Measurements from ENCODE around the gene ZBTB16. TPM values are rescaled to one million over a fixed set of nuclear protein-coding genes. Genes with fewer than 3 reads are reported as not detected.

The ZBTB16 gene
- polyA plus RNA-seq, 1 donor from 2014 or later = 0.45 TPM

DNA sequence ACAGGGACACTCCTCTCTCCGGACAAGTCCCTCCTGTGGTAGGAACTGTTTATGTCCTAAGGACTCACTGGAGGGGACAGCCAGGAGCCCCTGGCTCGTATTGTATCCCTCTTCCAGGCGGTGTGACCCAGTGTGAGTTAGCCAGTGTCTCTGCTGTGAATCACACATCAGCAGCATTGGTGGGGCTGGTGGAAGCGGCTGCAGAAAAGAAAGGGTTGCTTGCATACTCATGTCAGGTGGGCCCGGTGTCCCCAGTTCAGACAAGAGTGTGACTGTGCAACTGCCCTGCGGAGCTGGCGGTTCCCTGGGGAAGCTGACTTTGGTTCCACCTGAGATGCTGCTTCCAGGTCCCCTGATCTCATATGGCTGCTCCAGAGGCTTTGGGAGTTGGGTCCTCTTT, 99.4 kb downstream of the ZBTB16 start:
- no peak overlapping the region for H3K4me3 ChIP-seq (ENCODE audit: low read length)
- no peak overlapping the region for H3K4me2 ChIP-seq (ENCODE audit: low read length)
- H3K36me3 ChIP-seq (ENCODE audit: insufficient read depth, low read length) = no peaks in the 10 kb centered on the region
- H2AFZ ChIP-seq (ENCODE audit: low read depth, low read length) = no peak overlapping the region
- no peaks in the 10 kb centered on the region for H3K9me2 ChIP-seq (ENCODE audit: insufficient read depth, low read length)
- no peak for TF ChIP-seq EP300 (conservative IDR thresholded peaks at IDR 0.05; ENCODE audit: poor library complexity, severe bottlenecking)
- no peak for TF ChIP-seq TAF1 (IDR thresholded peaks at IDR 0.05; ENCODE audit: low read depth)
- TF ChIP-seq, protein P1, sequence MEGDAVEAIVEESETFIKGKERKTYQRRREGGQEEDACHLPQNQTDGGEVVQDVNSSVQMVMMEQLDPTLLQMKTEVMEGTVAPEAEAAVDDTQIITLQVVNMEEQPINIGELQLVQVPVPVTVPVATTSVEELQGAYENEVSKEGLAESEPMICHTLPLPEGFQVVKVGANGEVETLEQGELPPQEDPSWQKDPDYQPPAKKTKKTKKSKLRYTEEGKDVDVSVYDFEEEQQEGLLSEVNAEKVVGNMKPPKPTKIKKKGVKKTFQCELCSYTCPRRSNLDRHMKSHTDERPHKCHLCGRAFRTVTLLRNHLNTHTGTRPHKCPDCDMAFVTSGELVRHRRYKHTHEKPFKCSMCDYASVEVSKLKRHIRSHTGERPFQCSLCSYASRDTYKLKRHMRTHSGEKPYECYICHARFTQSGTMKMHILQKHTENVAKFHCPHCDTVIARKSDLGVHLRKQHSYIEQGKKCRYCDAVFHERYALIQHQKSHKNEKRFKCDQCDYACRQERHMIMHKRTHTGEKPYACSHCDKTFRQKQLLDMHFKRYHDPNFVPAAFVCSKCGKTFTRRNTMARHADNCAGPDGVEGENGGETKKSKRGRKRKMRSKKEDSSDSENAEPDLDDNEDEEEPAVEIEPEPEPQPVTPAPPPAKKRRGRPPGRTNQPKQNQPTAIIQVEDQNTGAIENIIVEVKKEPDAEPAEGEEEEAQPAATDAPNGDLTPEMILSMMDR (IDR thresholded peaks at IDR 0.05; ENCODE audit: poor library complexity, severe bottlenecking) = no peak
- no peak for TF ChIP-seq EZH2 (IDR thresholded peaks at IDR 0.05; ENCODE audit: borderline replicate concordance, insufficient read depth, low read length, poor library complexity, severe bottlenecking)
- no peak for TF ChIP-seq POLR2AphosphoS5 (IDR thresholded peaks at IDR 0.05)
- no peak for TF ChIP-seq MXI1 (conservative IDR thresholded peaks at IDR 0.05; ENCODE audit: poor library complexity, severe bottlenecking)
- no peak for TF ChIP-seq REST (IDR thresholded peaks at IDR 0.05; ENCODE audit: borderline replicate concordance)
- TF ChIP-seq SMC3 (conservative IDR thresholded peaks at IDR 0.05; ENCODE audit: poor library complexity) = no peak
- TF ChIP-seq RAD21 (conservative IDR thresholded peaks at IDR 0.05) = no peak
- H3F3A ChIP-seq (ENCODE audit: insufficient read depth, low read length, poor library complexity, severe bottlenecking) = no peaks in the 10 kb centered on the region
- H3K9me3 ChIP-seq (ENCODE audit: low read length) = no peaks in the 10 kb centered on the region
- H3K27me3 ChIP-seq (ENCODE audit: insufficient read depth, low read depth, low read length) = no peaks in the 10 kb centered on the region
- H3K79me2 ChIP-seq (replicated peaks; ENCODE audit: insufficient read depth, low read length) = no peaks in the 10 kb centered on the region
- no peak overlapping the region for H3K27ac ChIP-seq (ENCODE audit: low read length)
- no peaks in the 10 kb centered on the region for H4K20me1 ChIP-seq (ENCODE audit: insufficient read depth)
- H3K9ac ChIP-seq (ENCODE audit: low read length) = no peak overlapping the region

- no peaks in the 10 kb centered on the region for H3K36me3 ChIP-seq (ENCODE audit: insufficient read depth, low read length)
- no peak overlapping the region for H3K9ac ChIP-seq (ENCODE audit: low read length)
- H3K4me3 ChIP-seq (ENCODE audit: low read length) = no peak overlapping the region
- H2AFZ ChIP-seq (ENCODE audit: low read depth, low read length) = no peak overlapping the region
- H3K9me3 ChIP-seq (ENCODE audit: low read length) = no peaks in the 10 kb centered on the region
- H4K20me1 ChIP-seq (ENCODE audit: insufficient read depth) = no peaks in the 10 kb centered on the region
- H3K27me3 ChIP-seq (ENCODE audit: insufficient read depth, low read depth, low read length) = no peaks in the 10 kb centered on the region
- H3K4me2 ChIP-seq (ENCODE audit: low read length) = no peak overlapping the region
- H3K79me2 ChIP-seq (replicated peaks; ENCODE audit: insufficient read depth, low read length) = no peaks in the 10 kb centered on the region
- H3F3A ChIP-seq (ENCODE audit: insufficient read depth, low read length, poor library complexity, severe bottlenecking) = no peaks in the 10 kb centered on the region
- no peaks in the 10 kb centered on the region for H3K9me2 ChIP-seq (ENCODE audit: insufficient read depth, low read length)
- no peak overlapping the region for H3K27ac ChIP-seq (ENCODE audit: low read length)
- TF ChIP-seq, protein P1 (IDR thresholded peaks at IDR 0.05; ENCODE audit: poor library complexity, severe bottlenecking) = no peak
- no peak for TF ChIP-seq POLR2AphosphoS5 (IDR thresholded peaks at IDR 0.05)
- no peak for TF ChIP-seq MXI1 (conservative IDR thresholded peaks at IDR 0.05; ENCODE audit: poor library complexity, severe bottlenecking)
- TF ChIP-seq RAD21 (conservative IDR thresholded peaks at IDR 0.05) = no peak
- TF ChIP-seq REST (IDR thresholded peaks at IDR 0.05; ENCODE audit: borderline replicate concordance) = no peak
- TF ChIP-seq TAF1 (IDR thresholded peaks at IDR 0.05; ENCODE audit: low read depth) = no peak
- no peak for TF ChIP-seq EP300 (conservative IDR thresholded peaks at IDR 0.05; ENCODE audit: poor library complexity, severe bottlenecking)
- no peak for TF ChIP-seq EZH2 (IDR thresholded peaks at IDR 0.05; ENCODE audit: borderline replicate concordance, insufficient read depth, low read length, poor library complexity, severe bottlenecking)
- no peak for TF ChIP-seq SMC3 (conservative IDR thresholded peaks at IDR 0.05; ENCODE audit: poor library complexity)
Measured at GRCh38 chr11:114159320-114159719, 99.8 kb downstream of the ZBTB16 start.
